K562 (cell line): ENCODE data around the gene ANKDD1A. TPM values are rescaled to one million over a fixed set of nuclear protein-coding genes. Genes with fewer than 3 reads are reported as not detected.

Source experiments
- ATAC-seq: fragments of 200-7000 bp; cut with Tn5 transposase; 3 replicates; pipeline ENCODE4 v1.9.1; 2020; ENCODE audit warnings: moderate library complexity
- BruUV-seq: library from RNA; stranded (reverse); fragments of 400-500 nt; replicated peaks from 2 replicates; lab custom pipeline; 2021; lab: Mats Ljungman, UMichigan
- CTCF ChIA-PET: fragments of 300-600 bp; formaldehyde crosslinking; extraction: SDS; loops from one replicate; lab custom pipeline; 2021; ENCODE audit warnings: low intra/inter-chr PET ratio; lab: Yijun Ruan, JAX
- POLR2A ChIA-PET: fragments of 300-600, 350-650 bp; sonication (Branson Sonifier 250); formaldehyde crosslinking; extraction: SDS; loops from one replicate; lab custom pipeline; 2021; ENCODE audit warnings: antibody characterized with exemption, inconsistent platforms; lab: Yijun Ruan, JAX
- DNase-seq, 4 experiments: peaks; one replicate each; pipeline versions ENCODE4 v3.0.0 to v3.0.0-alpha.2; 2011 to 2018; ENCODE audit warnings: low spot score in 3 of 4, mixed read lengths in 3 of 4; ENCODE audit errors: extremely low read depth in 1 of 4
- FAIRE-seq: peaks from 2 replicates; lab custom pipeline; 2011; peaks lifted over from hg19 to GRCh38; lab: Jason Lieb, UNC
- H2AFZ ChIP-seq: 2 replicates; pipeline ENCODE4 v1.6.0; 2011; ENCODE audit warnings: low read depth, low read length, control low read depth, inconsistent platforms
- H3K27ac ChIP-seq: fragments of 200-600 bp; 3 replicates; pipeline ENCODE4 v1.8.0; 2011; ENCODE audit warnings: low read depth, mild to moderate bottlenecking, control low read depth, inconsistent platforms, low read length, moderate library complexity, mixed read lengths; ENCODE audit errors: extremely low read depth
- H3K27me3 ChIP-seq, 2 experiments: fragments of 300-600 bp in 1 of 2; 2 replicates in 1 of 2; 3 replicates in 1 of 2; pipeline versions ENCODE4 v1.6.0 to v1.8.0; 2011; ENCODE audit warnings: inconsistent platforms in 2 of 2, low read length in 2 of 2, mild to moderate bottlenecking in 1 of 2, mixed read lengths in 1 of 2, moderate library complexity in 1 of 2; ENCODE audit not compliant: control insufficient read depth in 2 of 2, insufficient read depth in 2 of 2
- H3K36me3 ChIP-seq: fragments of 300-600 bp; 3 replicates; pipeline ENCODE4 v1.8.0; 2011; ENCODE audit warnings: mild to moderate bottlenecking, low read length, inconsistent platforms; ENCODE audit not compliant: control insufficient read depth, insufficient read depth
- H3K4me1 ChIP-seq, 2 experiments: fragments of 200-600 bp in 1 of 2; replicated peaks in 1 of 2; 2 replicates in 1 of 2; 3 replicates in 1 of 2; pipeline versions ENCODE4 v1.5.1 to v1.8.0; 2011; ENCODE audit warnings: inconsistent platforms in 2 of 2, low read length in 2 of 2, mild to moderate bottlenecking in 1 of 2, mixed read lengths in 1 of 2, moderate library complexity in 1 of 2; ENCODE audit not compliant: control insufficient read depth in 2 of 2, insufficient read depth in 2 of 2
- H3K4me2 ChIP-seq: 2 replicates; pipeline ENCODE4 v1.6.1; 2011; ENCODE audit warnings: low read length, control low read depth, inconsistent platforms, mixed read lengths; ENCODE audit not compliant: insufficient read depth
- H3K4me3 ChIP-seq: fragments of 200-600 bp; sonication (generic), shearing (Covaris generic); 2 replicates; pipeline ENCODE4 v1.5.1; 2016; ENCODE audit warnings: control low read depth, inconsistent platforms
- H3K79me2 ChIP-seq: fragments of 200-600 bp; 3 replicates; pipeline ENCODE4 v1.8.0; 2011; ENCODE audit warnings: low read length, inconsistent platforms; ENCODE audit not compliant: control insufficient read depth, insufficient read depth
- H3K9ac ChIP-seq, 2 experiments: 2 replicates each; pipeline versions ENCODE4 v1.6.0 to v1.6.1; 2011; ENCODE audit warnings: low read depth in 2 of 2, low read length in 2 of 2, control low read depth in 1 of 2, inconsistent platforms in 1 of 2, mild to moderate bottlenecking in 1 of 2, mixed read lengths in 1 of 2; ENCODE audit not compliant: insufficient read depth in 1 of 2
- H3K9me1 ChIP-seq: one replicate; pipeline ENCODE4 v1.6.0; 2011; ENCODE audit warnings: inconsistent platforms, mild to moderate bottlenecking, low read length, moderate library complexity; ENCODE audit not compliant: control insufficient read depth, insufficient read depth
- H3K9me3 ChIP-seq: replicated peaks from 2 replicates; pipeline ENCODE4 v1.5.1; 2011; ENCODE audit warnings: low read depth, low read length, inconsistent platforms; ENCODE audit not compliant: control insufficient read depth, insufficient read depth
- H4K20me1 ChIP-seq: replicated peaks from 2 replicates; pipeline ENCODE4 v1.6.1; 2011; ENCODE audit warnings: low read length, inconsistent platforms, mixed read lengths; ENCODE audit not compliant: control insufficient read depth, insufficient read depth
- BCL6 ChIP-seq: fragments of 250-450 bp; sonication (Bioruptor Pico); IDR thresholded peaks from 2 replicates; pipeline ENCODE4 v1.4.0; 2020
- CBX2 ChIP-seq: fragments of 200-600 bp; sonication (generic); IDR thresholded peaks from one replicate; pipeline ENCODE4 v1.6.1; 2012; ENCODE audit warnings: mild to moderate bottlenecking, low read length, inconsistent platforms; ENCODE audit not compliant: insufficient read depth, poor library complexity, severe bottlenecking
- DPF2 ChIP-seq: fragments of 450-650 bp; IDR thresholded peaks from 2 replicates; pipeline ENCODE4 v1.6.1; 2016
- ESRRB ChIP-seq: fragments of 250-450 bp; sonication (Bioruptor Pico); IDR thresholded peaks from 2 replicates; pipeline ENCODE4 v1.5.0; 2020; ENCODE audit warnings: mild to moderate bottlenecking, moderate library complexity, borderline replicate concordance
- FOXP4 ChIP-seq: sonication (generic); formaldehyde crosslinking; IDR thresholded peaks from 2 replicates; pipeline ENCODE4 v1.8.0; 2022; ENCODE audit warnings: mild to moderate bottlenecking, missing genetic modification reagents, borderline replicate concordance
- KAT2B ChIP-seq: IDR thresholded peaks from one replicate; pipeline ENCODE4 v1.6.1; 2012; ENCODE audit warnings: low read depth, mild to moderate bottlenecking, control low read depth, inconsistent platforms, low read length, moderate library complexity
- MCM5 ChIP-seq: fragments of 450-650 bp; IDR thresholded peaks from 2 replicates; pipeline ENCODE4 v1.6.1; 2016; ENCODE audit warnings: low read depth
- NR3C1 ChIP-seq: sonication (generic); formaldehyde crosslinking; IDR thresholded peaks from 2 replicates; pipeline ENCODE4 v1.8.1; 2022; ENCODE audit warnings: missing genetic modification reagents
- PTBP1 ChIP-seq: fragments of 200-400 bp; formaldehyde crosslinking; IDR thresholded peaks from 2 replicates; pipeline ENCODE4 v1.6.1; 2017; ENCODE audit warnings: low read depth, low read length
- PTTG1 ChIP-seq: fragments of 450-650 bp; IDR thresholded peaks from 2 replicates; pipeline ENCODE4 v1.6.1; 2016; ENCODE audit warnings: low read depth, mild to moderate bottlenecking, missing genetic modification characterization, missing compliant biosample characterization
- RFX7 ChIP-seq: fragments of 250-450 bp; sonication (Bioruptor Pico); IDR thresholded peaks from 2 replicates; pipeline ENCODE4 v1.5.1; 2021; ENCODE audit warnings: mild to moderate bottlenecking
- SREBF1 ChIP-seq: fragments of 150-350 bp; IDR thresholded peaks from 2 replicates; pipeline ENCODE4 v1.6.1; 2014; ENCODE audit warnings: antibody characterized with exemption, low read depth, low read length, borderline replicate concordance
- TAF15 ChIP-seq: fragments of 200-400 bp; formaldehyde crosslinking; IDR thresholded peaks from 2 replicates; pipeline ENCODE4 v1.6.1; 2017; ENCODE audit warnings: mild to moderate bottlenecking, low read depth, low read length, moderate library complexity
- ZKSCAN1 ChIP-seq: fragments of 150-350 bp; IDR thresholded peaks from 2 replicates; pipeline ENCODE4 v1.6.1; 2016; ENCODE audit warnings: low read depth, low read length
- ZNF165 ChIP-seq: fragments of 250-450 bp; sonication (Bioruptor Pico); IDR thresholded peaks from 2 replicates; pipeline ENCODE4 v1.4.0; 2020; ENCODE audit warnings: borderline replicate concordance
- ZNF23 ChIP-seq: fragments of 250-450 bp; sonication (Bioruptor Pico); IDR thresholded peaks from 2 replicates; pipeline ENCODE4 v1.4.0; 2020; ENCODE audit warnings: mild to moderate bottlenecking
- WGBS: fragments of 100-300 bp; shearing (Covaris generic); methylation state at CpG from one replicate; pipeline ENCODE4 v1.1.6; 2016; ENCODE audit warnings: low coverage, mixed read lengths; ENCODE audit not compliant: insufficient coverage; ENCODE audit errors: missing lambda C conversion rate; 5-methylcytosine and 5-hydroxymethylcytosine counted together
- in situ Hi-C: fragments of 300-500 bp; cut with MboI; formaldehyde crosslinking; loops from 4 replicates; pipeline ENCODE4 v1.15.0; 2018; ENCODE audit warnings: inconsistent platforms, mixed read lengths
- intact Hi-C: fragments of 100-400 bp; cut with micrococcal nuclease; formaldehyde crosslinking; loops from 2 replicates; pipeline ENCODE4 v1.14.2; 2022
- polyA plus RNA-seq, 8 experiments: library from polyadenylated mRNA; depleted of rRNA in 4 of 8; stranded (reverse) in 5 of 8; unstranded in 3 of 8; fragments of >200 nt; fragmentation: Nextera tagmentation in 2 of 8; fragmentation: Illumina TruSeq in 1 of 8; extraction: Ambion mirVana in 2 of 8; extraction: Trizol in 1 of 8; gene quantifications; 2 replicates each; pipeline versions ENCODE4 v1.2.1 to v1.2.3, GENCODE V29; 2011 to 2014; ENCODE audit warnings: inconsistent platforms in 1 of 8, missing spikeins in 1 of 8
- total RNA-seq, 7 experiments: library from RNA; depleted of rRNA in 6 of 7; stranded (reverse); fragments of >200 nt in 6 of 7; fragmentation: Illumina TruSeq in 2 of 7; extraction: Trizol in 2 of 7; gene quantifications; 2 replicates each; pipeline versions ENCODE4 v1.2.1 to v1.2.3, GENCODE V29; 2011 to 2021; ENCODE audit warnings: low replicate concordance in 1 of 7

ANKDD1A gene
- total and polyA plus RNA-seq, 9 of the 15 experiments (the other 6 are each of a cell fraction or from before 2014, with no cell fraction given): 0.08 to 0.80 (median 0.43) TPM

GRCh38 chr15:64960153-64960552, 48.5 kb downstream of the ANKDD1A start:
- Histone ChIP-seq H3K27ac (no peak overlapping the region), H3K4me1 (no peaks in the 10 kb centered on the region), H4K20me1 (no peaks in the 10 kb centered on the region), H3K79me2 (no peaks in the 10 kb centered on the region), H3K4me3 (no peak overlapping the region), H3K9ac (no peak overlapping the region), H3K4me2 (no peak overlapping the region), H3K9me3 (no peaks in the 10 kb centered on the region), H3K9me1 (no peaks in the 10 kb centered on the region), H3K36me3 (peaks cover 78% of the 10 kb centered on the region), H2AFZ (no peak overlapping the region), H3K27me3 (no peaks in the 10 kb centered on the region)
- CTCF ChIA-PET: no interaction called here
- DNase-seq: no peak
- intact Hi-C loops (no loop called here), in situ Hi-C loops (no loop called here)
- WGBS: 96% methylated on average over 5 of the region's 6 CpGs
- no peak for FAIRE-seq
- no TSS peak for BruUV-seq
- TF ChIP-seq ZNF165 (CRISPR knock-in tag): no peak
- no peak for TF ChIP-seq CBX2
- TF ChIP-seq NR3C1 (CRISPR knock-in tag): no peak
- TF ChIP-seq KAT2B: no peak
- TF ChIP-seq DPF2: no peak
- no peak for TF ChIP-seq RFX7 (CRISPR knock-in tag)
- no peak for TF ChIP-seq PTTG1 (tag)
- TF ChIP-seq ZKSCAN1: no peak
- TF ChIP-seq BCL6 (CRISPR knock-in tag): no peak
- TF ChIP-seq ZNF23 (CRISPR knock-in tag): no peak
- no peak for TF ChIP-seq SREBF1
- TF ChIP-seq MCM5: no peak
- no peak for TF ChIP-seq ESRRB (CRISPR knock-in tag)
- no peak for TF ChIP-seq PTBP1
- TF ChIP-seq TAF15: no peak
- no peak for TF ChIP-seq FOXP4 (CRISPR knock-in tag)
- no peak for ATAC-seq
- POLR2A ChIA-PET: no interaction called here
